Lower lobe of right lung (tissue), 2 donors: ENCODE data around the gene GAGE10. TPM values are rescaled to one million over a fixed set of nuclear protein-coding genes. Genes with fewer than 3 reads are reported as not detected.

Experiments
- ATAC-seq, 2 donors: fragments of 200-7000 bp; cut with Tn5 transposase; one replicate each; pipeline ENCODE4 v1.9.1; 2020 to 2022; ENCODE audit warnings: mild to moderate bottlenecking in 2 of 2, moderate library complexity in 2 of 2
- DNase-seq: peaks from one replicate; pipeline ENCODE4 v3.0.0-alpha.2; 2020
- H3K27ac ChIP-seq: fragments of 200-600 bp; one replicate; pipeline ENCODE4 v1.8.0; 2022
- H3K27me3 ChIP-seq: fragments of 200-600 bp; one replicate; pipeline ENCODE4 v1.8.0; 2022; ENCODE audit warnings: low read depth
- H3K36me3 ChIP-seq: fragments of 200-600 bp; one replicate; pipeline ENCODE4 v1.8.0; 2022; ENCODE audit warnings: mild to moderate bottlenecking
- H3K4me1 ChIP-seq: fragments of 200-600 bp; one replicate; pipeline ENCODE4 v1.8.0; 2022
- H3K4me3 ChIP-seq: fragments of 200-600 bp; one replicate; pipeline ENCODE4 v1.8.0; 2022; ENCODE audit warnings: mild to moderate bottlenecking
- H3K9me3 ChIP-seq: fragments of 200-600 bp; one replicate; pipeline ENCODE4 v1.8.0; 2022
- CTCF ChIP-seq: fragments of 200-600 bp; IDR thresholded peaks from one replicate; pipeline ENCODE4 v1.8.0; 2022; ENCODE audit warnings: antibody characterized with exemption, mild to moderate bottlenecking
- intact Hi-C: fragments of 100-400 bp; cut with DNase I; formaldehyde crosslinking; loops from one replicate; pipeline ENCODE4 v1.11.0; 2022
- total RNA-seq: library from RNA; stranded (reverse); fragmentation: NEBNext Ultra II Directional; extraction: Animal tissue kit (Norgen Biotek cat#: 25700); gene quantifications from one replicate; pipeline ENCODE4 v1.2.1, GENCODE V29; 2021
- donor health status: DM: no; HTN: yes; CAD: no; lungs with severe emphysema.

The GAGE10 gene
- total RNA-seq, 1 donor from 2014 or later = not detected

DNA sequence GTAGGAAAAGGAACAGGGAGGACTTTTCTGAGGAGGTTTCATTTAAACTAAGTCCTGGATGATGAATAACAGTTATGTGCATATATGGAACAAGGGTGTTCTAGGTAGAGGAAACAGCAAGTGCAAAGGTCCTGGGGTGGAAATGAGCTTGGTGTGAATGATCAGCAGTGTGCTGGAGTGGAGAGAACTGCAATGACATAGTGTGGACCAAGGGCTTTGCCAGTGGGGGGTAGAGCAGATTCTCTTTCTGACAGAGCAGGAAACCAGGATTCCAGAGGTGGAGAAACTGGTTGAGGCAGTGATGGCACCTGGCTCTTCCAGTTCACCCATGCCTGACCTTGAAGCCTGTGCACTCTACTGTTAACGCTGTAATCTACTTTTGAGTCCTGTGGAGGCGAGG is 32.1 kb upstream of the GAGE10 start:
- no peaks in the 10 kb centered on the region for H3K9me3 ChIP-seq
- H3K36me3 ChIP-seq = no peaks in the 10 kb centered on the region
- no peak overlapping the region for H3K27ac ChIP-seq
- no peak for TF ChIP-seq CTCF
- intact Hi-C loops = no loop called here
- peaks cover 29% of the 10 kb centered on the region for H3K4me1 ChIP-seq
- no peak overlapping the region for H3K4me3 ChIP-seq
- no peak for ATAC-seq
- no peaks in the 10 kb centered on the region for H3K27me3 ChIP-seq
- no peak for DNase-seq

DNA sequence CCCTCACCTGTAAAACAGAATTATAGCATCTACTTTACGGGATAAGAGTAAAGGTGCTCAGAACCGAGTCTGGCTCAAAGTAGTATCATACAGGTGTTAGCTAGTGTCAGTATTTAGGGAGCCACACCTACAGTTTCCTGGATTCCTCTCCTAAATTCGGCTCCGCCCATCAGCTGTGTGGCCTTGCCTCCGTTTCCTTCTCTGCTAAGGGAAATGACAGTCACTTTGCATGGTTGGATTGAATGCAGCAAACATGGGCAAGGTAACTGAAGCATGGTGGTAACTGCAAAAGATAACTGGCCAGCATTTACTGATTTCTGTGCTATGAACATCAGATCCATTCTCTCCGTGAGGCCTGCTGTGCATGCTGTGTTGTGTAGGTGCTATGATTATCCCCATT is 31.0 kb upstream of the GAGE10 start:
- Histone ChIP-seq H3K27ac (no peak overlapping the region), H3K9me3 (no peaks in the 10 kb centered on the region), H3K4me3 (no peak overlapping the region), H3K4me1 (peaks cover 29% of the 10 kb centered on the region), H3K27me3 (no peaks in the 10 kb centered on the region), H3K36me3 (no peaks in the 10 kb centered on the region)
- intact Hi-C loops = no loop called here
- TF ChIP-seq CTCF = no peak
- DNase-seq = no peak
- no peak for ATAC-seq

DNA sequence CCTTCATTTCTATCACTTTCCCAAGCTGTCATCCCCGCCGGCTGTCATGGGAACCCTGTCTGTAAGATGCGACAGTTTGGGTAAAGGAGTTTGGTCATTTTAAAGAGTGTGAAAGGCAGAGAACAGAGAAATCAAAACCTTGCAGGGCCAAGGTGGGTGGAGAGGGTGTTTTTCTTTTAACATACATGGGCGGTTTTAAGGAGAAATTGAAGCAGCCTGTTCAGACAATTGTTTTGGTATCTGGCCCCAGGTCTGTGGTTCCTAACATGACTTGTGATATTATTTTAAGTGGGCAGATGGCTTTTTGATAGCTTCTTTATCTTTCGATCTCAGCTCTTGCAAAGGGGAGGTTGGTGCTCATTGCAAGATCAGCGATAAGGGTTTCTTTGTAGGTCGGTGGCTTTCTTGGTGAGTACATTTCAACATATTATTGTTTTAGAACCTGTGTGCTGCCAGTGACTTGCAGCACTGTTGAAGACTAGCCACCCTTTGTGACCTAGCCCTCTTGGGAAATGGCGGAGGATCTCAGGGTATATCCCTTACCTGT is 30.2 kb upstream of the GAGE10 start:
- DNase-seq (no peak), ATAC-seq (no peak)
- peaks cover 29% of the 10 kb centered on the region for H3K4me1 ChIP-seq
- H3K4me3 ChIP-seq = no peak overlapping the region
- intact Hi-C loops = no loop called here
- no peaks in the 10 kb centered on the region for H3K36me3 ChIP-seq
- no peaks in the 10 kb centered on the region for H3K9me3 ChIP-seq
- no peak for TF ChIP-seq CTCF
- H3K27ac ChIP-seq = no peak overlapping the region
- H3K27me3 ChIP-seq = no peaks in the 10 kb centered on the region

- Histone ChIP-seq H3K27me3 (no peaks in the 10 kb centered on the region), H3K4me3 (no peak overlapping the region), H3K4me1 (peaks cover 20% of the 10 kb centered on the region), H3K9me3 (no peaks in the 10 kb centered on the region), H3K36me3 (no peaks in the 10 kb centered on the region), H3K27ac (no peak overlapping the region)
- intact Hi-C loops = no loop called here
- DNase-seq (no peak), ATAC-seq (no peak)
- TF ChIP-seq CTCF = no peak
Measured at GRCh38 chrX:49276207-49276606, 27.2 kb upstream of the GAGE10 start.

- TF ChIP-seq CTCF = no peak
- H3K27me3 ChIP-seq = no peaks in the 10 kb centered on the region
- no peak for DNase-seq
Measured at GRCh38 chrX:49276671-49277534, 26.5 kb upstream of the GAGE10 start.

More at GRCh38 chrX:49276671-49277534, 26.5 kb upstream of the GAGE10 start:
- H3K4me3 ChIP-seq = no peak overlapping the region
- peak in 1 of 2 donors; percentile 31 for ATAC-seq
- peaks cover 18% of the 10 kb centered on the region for H3K4me1 ChIP-seq
- no peaks in the 10 kb centered on the region for H3K36me3 ChIP-seq
- H3K9me3 ChIP-seq = no peaks in the 10 kb centered on the region
- intact Hi-C loops = no loop called here
- H3K27ac ChIP-seq = no peak overlapping the region
